Effector CD4-positive, alpha-beta T cell (primary cell): ENCODE results near the gene OPCML. TPM values are rescaled to one million over a fixed set of nuclear protein-coding genes. Genes with fewer than 3 reads are reported as not detected.

Experiments used
- DNase-seq: peaks from one replicate; pipeline ENCODE4 v3.0.0-alpha.2; 2020
- total RNA-seq: gene quantifications from one replicate; lab custom pipeline; 2026; lab: John Stamatoyannopoulos, UW

The OPCML gene
- not detected for total RNA-seq

DNA sequence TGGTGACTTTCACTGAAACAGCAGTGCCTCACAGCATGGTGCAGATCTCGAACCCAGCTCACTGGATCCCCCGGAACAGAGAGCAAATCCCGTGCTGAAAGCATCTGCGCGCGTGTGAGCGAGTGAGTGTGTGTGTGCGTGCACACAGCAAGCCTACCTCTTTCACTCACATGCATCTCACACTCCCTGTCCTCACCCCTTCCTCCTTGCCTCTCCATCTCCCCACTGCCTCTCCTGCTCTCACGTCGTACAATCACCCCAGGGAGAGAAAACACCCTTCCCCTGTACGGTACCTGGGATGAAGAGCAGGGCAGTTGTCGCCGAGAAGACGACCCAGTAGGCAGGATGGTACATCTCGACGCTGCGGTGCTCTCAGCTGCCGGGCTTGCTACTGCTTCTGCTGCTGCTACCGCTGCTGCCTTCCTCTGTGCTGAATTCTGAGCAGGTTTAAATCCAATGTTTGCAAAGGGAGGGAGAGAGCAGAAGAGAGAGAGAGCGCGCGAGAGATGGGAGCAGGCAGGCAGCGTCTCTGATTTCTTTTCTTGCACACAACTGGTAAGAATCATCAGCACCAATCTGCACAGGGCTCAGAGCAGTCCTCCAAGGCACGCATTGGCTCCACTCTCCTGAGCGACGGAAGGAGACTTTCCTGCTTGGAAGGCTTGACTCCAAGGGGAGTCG lies at the start of gene OPCML:
TSS of gene OPCML (minus strand) at position 531 of the 681 bp plus-strand sequence.
- DNase-seq: no peak

DNA sequence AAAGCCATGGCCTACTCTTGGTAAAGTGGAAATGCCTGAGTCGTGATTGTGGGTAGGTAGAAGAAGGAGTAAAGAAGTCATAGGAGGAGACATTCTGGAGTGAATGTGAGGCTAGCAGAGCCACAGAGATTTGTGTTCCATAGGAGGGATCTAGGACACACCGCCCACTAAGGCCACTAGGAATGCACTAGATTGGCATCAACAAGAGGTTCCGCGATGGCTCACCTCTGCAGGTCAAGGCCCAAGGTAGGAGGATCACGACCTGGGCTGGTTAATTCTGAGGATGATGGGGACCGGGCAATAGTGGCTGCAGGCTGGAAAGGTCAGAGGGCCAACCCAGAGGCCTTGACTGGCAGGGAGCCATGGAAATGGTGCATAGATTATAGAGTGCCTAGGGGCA lies 48.8 kb upstream of the OPCML start:
- DNase-seq: no peak

DNA sequence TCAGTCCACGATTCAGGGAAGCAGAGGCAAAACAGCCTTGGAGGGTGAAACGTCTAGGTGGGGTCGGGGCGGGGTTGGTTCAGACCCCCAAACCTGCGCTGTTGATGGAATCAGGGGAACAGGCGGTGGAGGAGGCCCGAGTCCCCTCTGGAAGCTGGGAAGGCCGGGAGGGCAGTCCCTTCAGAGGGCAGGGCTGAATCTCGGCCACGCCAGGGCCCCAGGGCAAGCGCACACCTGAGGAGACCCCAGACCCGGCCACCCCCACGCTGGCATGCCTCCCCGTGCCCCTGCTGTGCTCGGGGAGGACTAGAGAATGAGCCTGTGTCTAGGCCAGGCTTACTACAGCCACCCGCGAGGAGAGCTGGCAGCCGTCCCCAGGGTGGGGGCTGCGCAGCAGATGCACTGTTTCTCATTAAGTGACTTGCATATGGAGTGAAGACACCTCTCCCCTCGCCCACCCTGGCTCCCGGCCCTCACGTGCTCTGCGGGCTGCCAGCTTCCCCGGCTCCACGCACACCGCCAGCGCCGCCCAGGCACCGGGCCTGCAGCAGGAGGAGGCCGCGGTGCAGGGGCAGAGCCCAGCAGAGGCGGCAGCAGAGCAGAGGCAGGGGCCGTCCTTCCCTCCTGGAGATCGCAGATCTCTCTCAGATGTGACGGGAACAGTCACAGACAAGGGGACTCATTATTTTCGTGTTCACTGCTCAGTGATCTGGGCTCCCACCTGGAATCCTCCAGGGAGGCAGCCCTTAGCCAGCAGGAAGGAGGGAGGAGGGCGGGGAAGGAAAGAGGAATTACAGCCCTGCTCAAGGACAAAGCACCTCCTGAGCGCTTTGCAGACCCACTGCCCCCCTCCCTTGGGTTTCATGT lies 47.1 kb upstream of the OPCML start:
- no peak for DNase-seq

DNA sequence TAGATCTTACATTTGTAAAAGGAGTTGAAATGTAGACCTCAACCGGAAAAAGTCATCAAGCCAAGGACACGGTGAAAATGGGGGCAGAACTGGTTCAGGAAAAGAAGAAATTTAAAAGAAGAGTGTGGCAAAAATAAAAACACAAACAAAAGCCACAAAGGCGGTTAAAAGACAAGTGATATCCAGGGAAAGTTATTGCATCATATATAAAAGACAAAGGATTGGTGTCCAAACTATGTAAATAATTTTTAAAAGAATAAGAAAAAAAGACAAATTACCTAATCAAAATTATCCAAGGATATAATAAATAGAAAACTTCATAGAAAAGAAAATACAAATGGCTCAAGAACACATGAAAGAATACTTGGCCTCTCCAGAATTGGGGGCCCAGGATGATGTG lies 45.1 kb upstream of the OPCML start:
- no peak for DNase-seq

DNA sequence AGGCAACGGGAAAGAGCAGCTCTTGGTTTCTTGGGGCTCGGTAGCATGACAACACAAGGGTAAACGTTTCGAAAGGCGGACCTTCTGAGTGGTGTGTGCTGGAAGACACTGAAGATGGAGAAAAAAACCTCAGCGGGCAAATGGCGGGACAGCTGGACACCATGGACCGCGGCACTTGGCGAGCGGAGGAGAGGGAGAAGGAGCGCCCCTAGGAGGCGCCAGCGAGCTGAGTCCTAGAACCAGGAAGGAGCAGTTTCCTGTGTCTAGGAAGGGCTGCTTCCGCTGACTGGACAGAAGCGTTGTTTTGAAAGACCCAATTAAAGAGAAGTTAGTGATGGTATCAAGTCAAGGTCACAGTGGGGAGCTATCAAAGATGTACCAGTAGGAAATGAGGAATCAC lies 44.0 kb upstream of the OPCML start:
- DNase-seq: no peak

DNA sequence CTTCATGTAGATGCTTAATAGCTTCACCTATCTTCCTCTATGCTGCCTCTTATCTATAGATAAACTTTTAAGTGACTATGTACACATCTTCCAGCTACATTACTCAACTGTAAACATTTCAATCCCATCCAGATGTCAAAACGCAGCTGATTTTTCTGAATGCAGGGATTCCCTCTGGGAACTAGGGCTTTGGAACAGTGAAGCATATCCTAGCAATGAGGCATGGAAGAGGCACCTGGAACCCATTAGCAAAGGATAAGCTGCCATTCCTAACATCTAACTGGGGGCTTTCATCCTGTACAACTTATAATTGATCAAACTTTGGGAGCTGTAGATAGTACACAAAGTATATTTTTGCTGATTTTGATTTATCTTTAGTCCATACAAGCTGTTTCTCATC lies 40.8 kb upstream of the OPCML start:
- DNase-seq: no peak

DNA sequence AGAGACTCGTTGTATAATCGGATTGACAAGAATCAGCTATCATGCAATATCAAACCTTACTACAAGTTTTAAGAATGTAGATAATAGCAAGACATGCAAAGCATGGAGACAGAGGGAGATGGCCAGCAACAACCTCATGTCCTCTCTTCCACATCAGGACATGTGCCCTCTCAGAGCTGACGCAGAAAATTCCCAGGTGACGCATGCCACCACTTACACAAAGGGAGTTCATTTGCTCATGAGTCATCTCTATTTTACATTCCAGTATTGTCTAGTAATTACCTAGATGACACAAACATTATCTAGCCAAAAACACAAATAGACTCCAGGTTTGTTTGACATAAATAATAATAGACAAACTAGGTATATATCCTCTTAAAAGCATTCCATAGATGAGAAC lies 38.1 kb upstream of the OPCML start:
- DNase-seq: no peak

DNA sequence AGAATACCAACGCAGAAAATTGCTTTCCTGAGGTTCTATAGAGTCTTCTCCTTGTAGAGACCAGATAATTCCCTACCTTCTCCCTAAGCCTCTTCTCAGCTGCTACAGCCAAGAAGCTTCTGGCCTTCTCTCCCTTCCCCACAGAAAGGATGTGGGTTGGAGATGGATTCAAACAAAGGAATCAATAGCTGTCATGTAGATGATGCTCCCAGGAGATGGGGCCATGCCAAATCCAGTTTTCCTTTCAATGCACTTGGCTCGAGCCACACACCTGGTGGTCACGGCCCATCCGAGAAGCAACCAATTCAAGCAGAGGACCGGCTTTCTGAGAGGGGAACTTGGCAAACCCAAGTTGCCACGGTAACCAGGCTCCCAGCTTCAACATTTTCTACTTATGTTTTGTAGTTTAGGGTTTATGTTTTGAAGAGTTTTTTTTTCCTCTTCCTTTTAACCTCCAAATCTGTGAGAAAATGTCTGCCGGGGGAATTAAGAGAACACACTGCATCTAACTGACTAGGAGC lies 31.3 kb upstream of the OPCML start:
- no peak for DNase-seq

DNA sequence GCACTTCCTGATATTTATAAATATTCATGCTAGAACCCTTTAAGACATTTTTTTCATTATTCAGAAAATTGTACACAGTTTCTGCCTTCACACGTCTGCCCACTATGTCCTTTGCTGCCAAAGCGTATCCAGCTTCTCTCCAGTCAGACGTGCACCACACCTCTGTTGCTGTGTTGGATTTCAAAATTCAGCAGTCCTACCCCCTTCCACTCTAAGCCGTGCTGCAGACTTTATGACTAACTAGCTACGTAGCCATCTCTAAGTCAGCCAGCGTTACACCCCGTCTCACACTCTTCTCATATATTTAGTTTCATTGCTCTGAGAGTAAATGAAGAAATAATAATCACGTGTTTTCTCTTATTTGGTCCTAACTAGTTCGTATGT lies 28.2 kb upstream of the OPCML start:
- DNase-seq: no peak

DNA sequence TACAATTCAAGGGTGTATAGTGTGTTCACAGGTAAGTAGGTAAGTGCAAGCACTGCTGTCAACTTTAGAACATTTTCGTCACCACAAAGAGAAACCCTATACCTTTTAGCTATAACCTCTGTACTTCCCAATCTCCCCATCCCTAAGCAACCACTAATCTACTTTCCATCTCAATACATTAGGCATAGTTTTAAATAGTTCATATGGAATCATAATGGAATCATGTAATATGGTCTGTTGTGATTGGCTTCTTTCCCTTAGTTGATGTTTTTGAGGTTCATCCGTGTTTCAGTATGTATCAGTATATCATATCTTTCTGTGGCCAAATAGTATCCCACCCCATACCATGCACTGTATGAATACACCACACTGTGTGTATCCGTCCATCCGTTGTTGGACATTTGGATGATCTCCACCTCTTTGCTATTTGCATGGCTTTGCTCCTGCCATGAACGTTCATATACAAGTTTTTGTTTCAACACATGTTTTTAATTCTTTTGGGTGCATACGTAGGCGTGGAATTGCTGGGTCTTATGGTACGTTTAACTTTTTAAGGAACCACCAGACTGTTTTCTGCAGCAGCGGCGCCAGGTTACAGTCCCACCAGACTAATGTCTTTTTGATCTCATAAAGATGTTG lies 27.7 kb upstream of the OPCML start:
- DNase-seq: no peak

DNA sequence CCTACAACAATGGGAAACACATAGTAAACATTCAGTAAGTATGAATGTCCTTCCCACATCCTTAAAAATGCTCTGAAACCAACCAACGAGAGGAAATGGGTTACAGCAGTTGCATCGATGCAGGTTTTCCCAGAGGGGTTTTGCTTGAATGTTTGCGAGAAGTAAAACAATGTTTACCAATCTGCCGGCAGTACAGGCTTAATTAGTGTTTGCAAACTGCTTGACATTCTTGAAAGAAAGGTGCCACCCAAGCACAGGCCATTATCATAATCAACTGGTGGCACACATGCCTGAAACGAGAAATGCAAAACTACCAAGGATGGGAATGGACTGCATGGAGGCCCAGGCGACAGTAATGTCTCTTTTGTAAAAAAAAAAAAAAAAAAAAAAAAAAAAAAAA lies 27.1 kb upstream of the OPCML start:
- no peak for DNase-seq

DNA sequence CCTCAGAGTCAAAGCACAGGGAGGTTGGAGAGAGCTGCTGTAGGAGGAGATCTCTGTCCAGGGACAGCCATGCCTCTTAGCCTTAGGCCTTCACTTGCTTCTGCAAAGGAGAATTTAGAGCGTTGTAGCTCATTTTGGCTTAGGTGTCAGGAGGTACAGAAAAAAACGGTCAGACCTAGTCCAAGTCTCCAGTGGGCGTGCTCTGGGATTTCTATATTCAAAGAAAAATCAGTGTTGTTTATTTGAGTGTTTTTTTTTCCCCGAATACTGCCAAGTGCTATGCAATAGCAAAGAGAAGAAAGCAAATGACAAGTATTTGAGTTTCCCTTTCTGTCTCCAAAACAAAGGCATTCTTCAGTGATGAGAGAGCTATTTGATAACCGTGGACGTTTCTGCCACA lies 22.7 kb upstream of the OPCML start:
- DNase-seq: no peak

DNA sequence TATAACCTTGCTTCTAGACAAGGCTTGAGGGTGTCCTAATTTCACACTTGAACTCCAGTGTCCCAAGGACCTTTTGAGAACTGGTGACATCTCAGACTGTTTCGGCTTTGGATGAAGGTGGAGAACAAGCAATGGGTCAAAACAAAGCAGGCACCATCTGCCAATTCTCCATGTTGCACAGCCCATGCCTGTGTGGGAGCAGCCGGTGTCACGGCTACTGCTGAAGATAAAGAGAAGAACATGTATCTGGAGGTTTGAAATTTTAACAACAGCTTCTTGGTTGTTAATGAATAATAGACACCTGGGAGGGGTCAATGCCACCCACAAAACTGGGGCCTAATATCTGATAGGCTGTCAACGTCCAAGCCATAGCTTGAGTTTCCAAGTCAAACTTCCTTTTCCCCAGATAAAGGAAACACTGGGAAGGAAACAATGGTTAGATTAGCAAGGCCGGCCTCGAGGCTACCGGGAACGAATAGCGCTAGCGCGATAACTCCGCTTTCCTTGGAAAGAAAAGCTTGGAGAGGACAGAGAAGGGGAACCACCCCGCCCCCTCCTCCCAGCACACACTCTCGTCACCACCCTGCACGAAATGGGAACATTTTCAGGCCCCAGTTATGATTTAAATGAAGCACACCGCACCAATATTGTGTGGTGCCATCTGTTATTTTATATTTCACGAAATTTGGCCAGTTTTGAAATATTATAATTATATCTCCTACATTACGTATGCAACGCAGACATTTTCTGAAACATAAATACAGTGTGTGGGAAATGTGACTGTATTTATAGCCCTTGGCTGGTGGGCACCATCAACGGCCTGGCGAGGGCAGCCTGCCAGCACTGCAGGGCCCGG lies 21.8 kb upstream of the OPCML start:
- DNase-seq: no peak

DNA sequence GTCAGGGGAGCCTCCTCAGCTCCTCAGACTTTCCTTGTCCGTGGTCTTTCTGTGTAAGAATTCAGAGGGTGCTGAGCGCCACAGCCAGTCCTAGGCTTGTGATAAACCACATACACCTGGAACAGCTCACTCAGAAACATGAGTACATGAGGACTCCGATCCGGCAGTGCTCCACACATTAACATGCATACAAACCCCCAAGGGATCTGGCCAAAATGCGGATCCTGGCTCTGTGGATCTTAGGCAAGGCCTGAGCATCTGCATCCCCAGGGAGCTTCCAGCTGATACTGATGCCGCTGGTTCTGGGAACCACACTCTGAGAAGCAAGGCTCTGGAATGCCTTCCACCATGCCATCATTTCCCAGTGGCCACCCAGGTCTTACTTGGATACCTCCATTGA lies 20.6 kb upstream of the OPCML start:
- no peak for DNase-seq

DNA sequence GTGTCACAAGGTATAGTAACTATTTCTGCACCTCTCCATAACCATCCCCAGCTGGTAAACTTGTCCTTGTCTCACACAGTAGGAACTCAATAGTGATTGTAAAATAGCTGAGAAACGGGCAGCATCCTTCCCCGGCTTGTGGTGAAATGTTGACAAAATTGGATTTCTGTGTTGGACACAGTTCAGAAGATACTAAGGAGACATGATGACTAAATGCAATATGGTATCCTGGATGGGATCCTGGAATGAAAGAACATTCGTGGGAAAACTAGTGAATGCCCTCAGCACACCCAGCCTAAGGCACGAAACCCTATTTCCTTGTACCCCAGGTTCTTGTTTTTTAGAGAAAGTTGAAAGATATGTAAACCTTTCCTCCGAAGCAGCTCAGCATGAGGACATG lies 18.8 kb upstream of the OPCML start:
- no peak for DNase-seq

DNA sequence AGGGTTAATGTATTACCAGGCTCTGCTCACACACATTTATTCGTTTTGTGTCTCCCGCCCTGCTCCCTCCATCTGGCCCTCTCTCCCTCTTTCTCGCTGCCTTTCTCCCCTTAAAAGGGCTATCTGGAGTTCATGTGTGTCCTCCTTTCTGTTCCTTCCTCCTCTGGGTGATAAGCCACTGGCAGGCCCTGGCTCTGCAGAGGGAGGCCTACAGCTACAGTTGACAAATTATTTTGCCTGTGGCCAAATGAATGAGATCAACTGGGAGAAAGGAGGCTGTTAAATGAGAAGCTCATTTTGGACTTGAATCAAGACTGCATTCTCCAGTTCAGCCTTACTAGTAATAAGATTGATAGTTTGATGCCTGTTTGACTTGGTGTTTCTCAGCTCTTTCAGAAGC lies 17.5 kb upstream of the OPCML start:
- no peak for DNase-seq

DNA sequence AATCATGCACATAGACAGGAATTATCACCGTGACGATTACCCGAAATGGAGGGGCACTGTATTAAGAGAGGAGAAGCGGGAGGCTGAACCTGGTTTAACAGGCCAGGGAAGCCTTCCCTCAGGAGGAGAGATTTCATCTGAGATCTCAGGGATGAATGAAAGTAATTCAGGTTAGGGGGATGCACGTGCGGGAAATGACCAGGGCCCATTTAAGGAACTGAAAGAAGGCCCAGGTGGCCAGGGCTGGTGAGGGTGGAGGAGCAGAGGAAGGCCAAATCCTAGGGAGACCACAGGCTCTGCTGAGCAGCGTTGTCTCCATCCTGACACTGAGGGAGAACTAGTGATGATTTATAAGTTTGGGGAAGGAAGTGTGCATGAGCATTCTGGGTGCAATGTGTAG lies 16.3 kb upstream of the OPCML start:
- no peak for DNase-seq

DNA sequence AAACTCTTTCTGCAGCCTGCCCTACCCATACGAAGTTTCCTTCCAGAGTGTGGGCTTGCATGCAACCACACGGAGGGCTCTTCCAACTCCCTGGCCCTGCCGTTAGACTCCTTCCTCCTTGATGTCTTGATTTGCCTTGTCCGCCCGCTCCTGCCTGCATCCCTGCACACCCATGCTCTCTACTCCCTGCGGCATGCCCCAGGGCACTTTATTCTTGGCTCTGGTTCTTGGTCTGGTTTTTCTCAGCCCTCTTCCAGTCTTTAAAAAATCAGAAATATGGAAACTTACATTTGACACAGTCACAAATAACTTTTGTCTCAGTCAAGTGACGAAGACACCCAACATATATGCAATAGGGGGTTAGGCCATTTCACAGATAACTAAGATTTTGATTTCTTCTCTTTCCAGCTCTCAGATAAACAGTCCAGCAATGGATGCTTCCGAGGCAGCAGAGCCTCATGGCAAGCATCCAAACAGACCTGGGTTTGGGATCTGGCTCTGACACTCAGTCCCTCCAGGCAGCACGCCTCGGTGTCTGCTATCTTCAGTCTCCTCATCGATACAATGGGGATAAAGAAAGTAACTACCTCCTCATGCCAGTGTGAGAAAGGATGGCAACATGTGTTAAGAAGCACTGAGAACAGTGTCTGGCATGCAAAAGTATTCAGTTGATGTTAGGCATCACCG lies 15.7 kb upstream of the OPCML start:
- no peak for DNase-seq

DNA sequence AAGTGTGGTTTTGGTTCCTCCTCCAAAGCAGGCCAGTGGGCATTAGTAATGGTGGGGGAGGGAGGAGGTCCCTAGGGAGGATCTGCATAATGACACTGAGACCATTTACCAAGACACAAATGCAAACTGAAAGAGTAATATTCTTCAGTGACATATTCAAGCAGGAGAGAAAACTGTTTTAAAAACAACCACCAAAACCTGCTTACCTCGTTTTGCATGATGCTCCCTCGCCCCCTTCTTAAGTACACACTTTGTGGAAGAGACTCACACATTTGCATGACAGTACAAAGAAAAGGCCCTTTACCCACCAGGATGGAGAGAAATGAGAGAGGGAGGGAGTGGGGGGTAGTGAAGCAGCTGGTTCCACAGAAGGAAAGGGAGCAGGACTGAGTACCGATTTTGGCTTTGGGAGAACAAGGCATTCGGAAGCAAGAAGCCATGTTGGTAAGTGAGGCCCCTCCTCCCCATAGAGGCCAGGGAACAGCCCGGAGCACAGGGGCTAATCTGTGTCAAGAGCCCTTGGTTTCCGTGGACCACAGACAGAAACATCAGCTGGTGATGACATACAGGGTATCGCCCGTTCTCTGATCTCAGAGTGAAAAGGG lies 13.0 kb upstream of the OPCML start:
- DNase-seq: no peak

DNA sequence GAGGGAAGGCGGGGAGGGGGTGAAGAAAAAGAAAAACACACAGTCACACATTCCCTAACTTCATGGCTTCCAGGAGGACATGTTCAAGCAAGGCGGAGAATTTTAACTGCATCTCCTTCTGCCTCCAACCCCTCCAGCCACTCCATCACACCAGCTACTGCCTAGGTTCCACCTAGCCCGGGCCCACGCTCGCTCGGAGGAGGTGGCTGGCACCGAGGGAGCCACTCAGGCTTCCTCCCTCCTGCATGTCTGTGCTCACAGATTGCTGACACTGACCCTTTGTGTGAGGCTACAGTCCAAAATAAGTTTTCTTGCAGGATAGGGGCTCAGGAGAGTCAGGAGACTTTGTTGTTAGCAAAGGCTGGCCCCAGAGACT lies 9.4 kb upstream of the OPCML start:
- no peak for DNase-seq

DNA sequence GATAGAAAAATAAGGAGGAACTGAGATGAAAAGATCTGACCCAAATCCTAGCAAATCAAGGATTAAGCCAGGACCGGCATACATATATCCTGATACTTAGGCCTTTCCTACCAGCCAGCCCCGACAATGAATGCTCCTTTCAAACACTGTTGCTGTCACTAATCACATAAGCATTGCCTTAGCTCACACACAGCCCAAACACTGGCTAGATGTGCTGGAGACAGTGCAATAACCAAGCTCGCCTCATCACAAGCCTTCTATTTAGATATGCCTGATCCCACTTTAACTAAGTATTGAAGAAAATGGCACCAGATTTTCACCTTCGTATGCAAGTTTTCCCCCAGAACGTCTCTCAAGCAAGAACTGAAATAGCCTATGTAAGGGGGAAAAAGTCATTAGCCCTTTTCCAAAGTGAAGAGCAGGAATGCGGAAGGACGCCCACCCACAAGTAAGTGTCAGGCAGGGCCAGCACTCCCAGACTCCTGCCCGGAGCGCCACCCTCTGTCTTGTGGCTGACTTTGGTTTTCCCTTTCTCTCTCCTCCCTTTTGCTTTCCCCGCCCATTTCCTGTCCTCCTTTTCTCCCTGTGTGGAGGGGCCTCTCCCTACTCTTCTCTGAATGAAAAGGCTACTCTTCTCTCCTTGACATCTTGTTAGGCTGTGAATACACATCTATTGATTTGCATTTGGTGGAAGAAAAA lies 8.9 kb upstream of the OPCML start:
- DNase-seq: no peak
